ENCODE results near the gene MTIF2. TPM values are rescaled to one million over a fixed set of nuclear protein-coding genes. Genes with fewer than 3 reads are reported as not detected.
"Not testable (repeated sequence)": the region's sequence is repeated elsewhere in the genome, so short reads cannot be mapped to it uniquely, and the experiment has no call there.

MTIF2 gene
- polyA plus RNA-seq, 10 donors, result 17.0 to 23.7 (median 21.4) TPM

GRCh38 chr2:55200416-55200815 is 68.6 kb downstream of the MTIF2 start:
- no peak for DNase-seq

GRCh38 chr2:55196526-55196925 is 72.5 kb downstream of the MTIF2 start:
- no peak for DNase-seq

DNA sequence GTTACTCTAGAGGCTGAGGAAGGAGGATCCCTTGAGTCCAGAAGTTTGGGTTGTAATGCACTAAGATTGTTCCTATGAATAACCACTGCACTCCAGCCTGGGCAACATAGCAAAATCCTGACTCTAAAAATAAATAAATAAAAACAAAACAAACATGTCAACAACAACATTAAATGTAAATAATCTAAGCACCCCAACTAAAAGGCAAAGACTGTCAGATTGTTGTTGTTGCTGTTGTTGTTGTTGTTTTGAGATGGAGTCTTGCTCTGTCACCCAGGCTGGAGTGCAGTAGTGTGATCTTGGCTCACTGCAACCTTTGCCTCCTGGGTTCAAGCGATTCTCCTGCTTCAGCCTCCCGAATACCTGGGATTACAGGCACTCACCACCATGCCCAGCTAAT is 77.1 kb downstream of the MTIF2 start:
- not testable (repeated sequence) for DNase-seq

DNA sequence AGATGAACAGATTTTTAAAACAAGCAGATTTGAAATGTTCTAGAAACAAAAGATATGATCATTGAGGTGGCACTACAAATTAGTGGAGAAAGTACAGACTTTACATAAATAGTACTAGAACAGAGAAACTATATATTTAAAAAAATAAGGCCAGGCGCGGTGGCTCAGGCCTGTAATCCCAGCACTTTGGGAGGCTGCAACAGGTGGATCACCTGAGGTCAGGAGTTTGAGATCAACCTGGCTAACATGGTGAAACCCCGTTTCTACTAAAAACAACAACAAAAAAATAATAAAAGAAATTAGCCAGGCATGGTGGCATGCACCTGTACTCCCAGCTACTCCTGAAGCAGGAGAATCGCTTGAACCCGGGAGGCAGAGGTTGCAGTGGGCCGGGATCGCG is 82.2 kb downstream of the MTIF2 start:
- not testable (repeated sequence) for DNase-seq

Other genes starting within 250 kb of the MTIF2 start
- gene RTN4, start 218.8 kb downstream of the MTIF2 start, polyA plus RNA-seq (ENCODE audit: insufficient read length in 10 of 10), result 100 to 1,000 TPM; 491 to 810 (median 653) TPM
- 10 to 100 TPM in 6 of 10 donors, 1 to 10 TPM in 4; 4.9 to 17.6 (median 11.9) TPM for gene CLHC1, start 36.9 kb downstream of the MTIF2 start, polyA plus RNA-seq (ENCODE audit: insufficient read length in 10 of 10)
- gene RPS27A, start 36.5 kb downstream of the MTIF2 start, polyA plus RNA-seq (ENCODE audit: insufficient read length in 10 of 10), result 1,000 to 10,000 TPM; 1,691 to 2,558 (median 2,142) TPM
- gene CCDC88A, start 150.6 kb upstream of the MTIF2 start, polyA plus RNA-seq (ENCODE audit: insufficient read length in 10 of 10), result 10 to 100 TPM; 41.6 to 94.2 (median 65.4) TPM